DND-41 (cell line): ENCODE measurements around the gene KANSL3.

Experiments used
- CTCF ChIP-seq: IDR thresholded peaks from 2 replicates; pipeline ENCODE4 v1.5.1; 2012; ENCODE audit warnings: borderline replicate concordance, low read length, moderate library complexity, mild to moderate bottlenecking; ENCODE audit not compliant: poor library complexity, severe bottlenecking; ENCODE audit errors: extremely low read depth
- EZH2 ChIP-seq: IDR thresholded peaks from 3 replicates; pipeline ENCODE4 v1.6.1; 2012; ENCODE audit warnings: borderline replicate concordance, low read depth, mild to moderate bottlenecking, moderate library complexity, low read length, inconsistent platforms; ENCODE audit not compliant: severe bottlenecking

- TF ChIP-seq CTCF = no peak
- TF ChIP-seq EZH2 = no peak
Measured at GRCh38 chr2:96626553-96626942, 11.6 kb downstream of the KANSL3 start.
